Neural progenitor cell (in vitro differentiated cells): Measurements from ENCODE around the gene ARL6IP5. TPM values are rescaled to one million over a fixed set of nuclear protein-coding genes. Genes with fewer than 3 reads are reported as not detected.
A peak's percentile ranks its signal among the peaks of the same experiment; 100 is the strongest.

Experiments
- DNase-seq: peaks from one replicate; pipeline ENCODE4 v3.0.0-alpha.2; 2016; ENCODE audit warnings: low spot score
- H2AFZ ChIP-seq: fragments of 200-600 bp; sonication (generic); replicated peaks from 2 replicates; pipeline ENCODE4 v1.6.1; 2016; ENCODE audit warnings: antibody characterized with exemption
- H3F3A ChIP-seq: fragments of 200-600 bp; sonication (generic); 2 replicates; pipeline ENCODE4 v1.6.1; 2016; ENCODE audit warnings: antibody characterized with exemption, low read depth
- H3K27ac ChIP-seq: fragments of 200-600 bp; sonication (generic); 2 replicates; pipeline ENCODE4 v1.5.1; 2016; ENCODE audit warnings: mild to moderate bottlenecking
- H3K27me3 ChIP-seq: fragments of 200-600 bp; sonication (generic); 2 replicates; pipeline ENCODE4 v1.6.1; 2016; ENCODE audit warnings: mild to moderate bottlenecking, moderate library complexity
- H3K36me3 ChIP-seq: fragments of 200-600 bp; sonication (generic); 2 replicates; pipeline ENCODE4 v1.5.1; 2016
- H3K4me1 ChIP-seq: fragments of 200-600 bp; sonication (generic); 2 replicates; pipeline ENCODE4 v1.6.1; 2016; ENCODE audit warnings: mixed run types
- H3K4me2 ChIP-seq: fragments of 200-600 bp; sonication (generic); 2 replicates; pipeline ENCODE4 v1.6.1; 2016
- H3K4me3 ChIP-seq: fragments of 200-600 bp; sonication (generic); 2 replicates; pipeline ENCODE4 v1.5.1; 2016
- H3K79me2 ChIP-seq: fragments of 200-600 bp; sonication (generic); 2 replicates; pipeline ENCODE4 v1.6.1; 2016; ENCODE audit warnings: low read depth
- H3K9ac ChIP-seq: fragments of 200-600 bp; sonication (generic); 2 replicates; pipeline ENCODE4 v1.6.1; 2016
- H3K9me3 ChIP-seq: fragments of 200-600 bp; sonication (generic); 2 replicates; pipeline ENCODE4 v1.5.1; 2016; ENCODE audit warnings: low read depth
- H4K20me1 ChIP-seq: fragments of 200-600 bp; sonication (generic); 2 replicates; pipeline ENCODE4 v1.6.1; 2016; ENCODE audit warnings: low read depth
- H3K27ac Mint-ChIP-seq: 3 replicates; pipeline ENCODE4 v1.8.0; 2021; ENCODE audit warnings: mixed read lengths
- H3K27me3 Mint-ChIP-seq: 2 replicates; pipeline ENCODE4 v1.8.0; 2022; ENCODE audit warnings: low read depth, mild to moderate bottlenecking, inconsistent platforms, moderate library complexity, mixed read lengths; ENCODE audit not compliant: insufficient read depth
- H3K36me3 Mint-ChIP-seq: 3 replicates; pipeline ENCODE4 v1.8.0; 2021; ENCODE audit warnings: mixed read lengths
- H3K4me1 Mint-ChIP-seq: 3 replicates; pipeline ENCODE4 v1.8.0; 2021; ENCODE audit warnings: mixed read lengths
- H3K4me3 Mint-ChIP-seq: 3 replicates; pipeline ENCODE4 v1.8.0; 2021; ENCODE audit warnings: mild to moderate bottlenecking, moderate library complexity, mixed read lengths
- H3K9me3 Mint-ChIP-seq: 3 replicates; pipeline ENCODE4 v1.8.0; 2020; ENCODE audit warnings: mixed read lengths
- CTCF ChIP-seq: fragments of 200-600 bp; sonication (generic); IDR thresholded peaks from 2 replicates; pipeline ENCODE4 v1.5.1; 2017; ENCODE audit warnings: antibody characterized with exemption, mild to moderate bottlenecking
- EZH2 ChIP-seq: fragments of 200-600 bp; sonication (generic); IDR thresholded peaks from 2 replicates; pipeline ENCODE4 v1.6.1; 2017; ENCODE audit warnings: antibody characterized with exemption, mild to moderate bottlenecking, moderate library complexity
- EZH2phosphoT487 ChIP-seq: fragments of 200-600 bp; sonication (generic); IDR thresholded peaks from 2 replicates; pipeline ENCODE4 v1.6.1; 2017; ENCODE audit warnings: antibody characterized with exemption
- total RNA-seq: library from RNA; depleted of rRNA; stranded (reverse); fragments of >200 nt; gene quantifications from 2 replicates; pipeline ENCODE4 v1.2.3, GENCODE V29; 2015; ENCODE audit warnings: low replicate concordance

ARL6IP5 gene
- total RNA-seq, 1 donor from 2014 or later = 72.4 TPM

- Histone ChIP-seq H3K9me3 (no peaks in the 10 kb centered on the region), H3K27ac (no peak overlapping the region), H3K36me3 (no peaks in the 10 kb centered on the region), H3K4me2 (no peak overlapping the region), H3K9ac (no peak overlapping the region), H3K4me3 (no peak overlapping the region), H3F3A (peaks cover 6% of the 10 kb centered on the region), H3K4me1 (peaks cover 18% of the 10 kb centered on the region), H2AFZ (no peak overlapping the region), H4K20me1 (peaks cover 6% of the 10 kb centered on the region), H3K79me2 (peaks cover 43% of the 10 kb centered on the region), H3K27me3 (no peaks in the 10 kb centered on the region)
- TF ChIP-seq CTCF (no peak), EZH2phosphoT487 (no peak), EZH2 (no peak)
- Mint-ChIP-seq H3K4me1 (peaks cover 67% of the 10 kb centered on the region), H3K9me3 (no peaks in the 10 kb centered on the region), H3K27me3 (peaks cover 4% of the 10 kb centered on the region), H3K27ac (no peak overlapping the region), H3K4me3 (no peak overlapping the region), H3K36me3 (no peaks in the 10 kb centered on the region)
- DNase-seq = no peak
Measured at GRCh38 chr3:69082361-69082760, 2.4 kb upstream of the ARL6IP5 start.

DNA sequence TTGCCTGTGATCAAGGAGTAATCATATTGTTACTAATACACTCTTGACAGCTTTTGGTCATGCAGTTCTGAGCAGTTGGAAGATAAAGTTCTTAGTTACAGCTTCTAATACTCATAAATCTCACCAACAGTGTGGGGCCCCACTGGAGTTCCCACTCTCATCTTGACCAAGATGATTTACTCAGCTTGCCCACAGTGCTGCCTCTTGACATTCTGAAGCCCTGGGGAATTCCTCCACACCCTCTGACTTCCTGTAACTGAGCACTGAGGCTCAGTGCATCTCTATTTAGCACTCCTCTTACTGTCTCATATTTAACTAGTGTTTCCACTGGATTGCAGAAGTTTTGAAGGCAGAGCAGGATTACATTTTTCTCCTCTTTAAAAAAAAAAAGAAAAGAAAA is 1.9 kb upstream of the ARL6IP5 start:
- H3K4me1 Mint-ChIP-seq = peaks cover 65% of the 10 kb centered on the region
- H3K27me3 ChIP-seq = no peaks in the 10 kb centered on the region
- no peaks in the 10 kb centered on the region for H3K9me3 ChIP-seq
- H2AFZ ChIP-seq = no peak overlapping the region
- H3K4me3 ChIP-seq = no peak overlapping the region
- H3K4me2 ChIP-seq = no peak overlapping the region
- peaks cover 43% of the 10 kb centered on the region for H3K79me2 ChIP-seq
- peaks cover 6% of the 10 kb centered on the region for H4K20me1 ChIP-seq
- no peak for DNase-seq
- no peaks in the 10 kb centered on the region for H3K36me3 Mint-ChIP-seq
- peaks cover 4% of the 10 kb centered on the region for H3K27me3 Mint-ChIP-seq
- no peak overlapping the region for H3K27ac ChIP-seq
- peaks cover 18% of the 10 kb centered on the region for H3K4me1 ChIP-seq
- H3K36me3 ChIP-seq = no peaks in the 10 kb centered on the region
- H3K9ac ChIP-seq = no peak overlapping the region
- H3K4me3 Mint-ChIP-seq = no peak overlapping the region
- peak overlapping the region; percentile 42 for H3K27ac Mint-ChIP-seq
- no peaks in the 10 kb centered on the region for H3K9me3 Mint-ChIP-seq
- peaks cover 6% of the 10 kb centered on the region for H3F3A ChIP-seq
- no peak for TF ChIP-seq CTCF
- no peak for TF ChIP-seq EZH2phosphoT487
- TF ChIP-seq EZH2 = no peak

- Histone ChIP-seq H3K36me3 (no peaks in the 10 kb centered on the region), H2AFZ (peak overlapping the region; percentile 99), H3K4me2 (peak overlapping the region; percentile 84), H3K9me3 (no peaks in the 10 kb centered on the region), H3F3A (peaks cover 6% of the 10 kb centered on the region), H3K9ac (peak overlapping the region; percentile 31), H4K20me1 (no peaks in the 10 kb centered on the region), H3K27ac (no peak overlapping the region), H3K27me3 (no peaks in the 10 kb centered on the region), H3K4me3 (peak overlapping the region; percentile 84), H3K79me2 (peaks cover 19% of the 10 kb centered on the region), H3K4me1 (peaks cover 18% of the 10 kb centered on the region)
- Mint-ChIP-seq H3K4me3 (peak overlapping the region; percentile 94), H3K9me3 (no peaks in the 10 kb centered on the region), H3K36me3 (no peaks in the 10 kb centered on the region), H3K27ac (no peak overlapping the region), H3K27me3 (peaks cover 4% of the 10 kb centered on the region), H3K4me1 (peaks cover 63% of the 10 kb centered on the region)
- no peak for TF ChIP-seq CTCF
- no peak for TF ChIP-seq EZH2
- TF ChIP-seq EZH2phosphoT487 = no peak
- peak; percentile 33 for DNase-seq
Measured at GRCh38 chr3:69085168-69085832, 563 bp downstream of the ARL6IP5 start.
